Superior temporal gyrus (tissue), 1 donor: ENCODE measurements around the gene DXO.

Experiments used
- DNase-seq: peaks from one replicate; pipeline ENCODE4 v3.0.0-alpha.2; 2016; ENCODE audit errors: extremely low spot score

The DXO gene

GRCh38 chr6:31930962-31931361, 41.0 kb downstream of the DXO start:
- no peak for DNase-seq

- no peak for DNase-seq
Measured at GRCh38 chr6:31928672-31928939, 43.3 kb downstream of the DXO start.

GRCh38 chr6:31927863-31928671, 43.9 kb downstream of the DXO start:
- DNase-seq = no peak

- DNase-seq = no peak
Measured at GRCh38 chr6:31927242-31927862, 44.6 kb downstream of the DXO start, which contains the start of gene C2. TSS of gene C2 (plus strand) at chr6:31927717. CDS start at chr6:31927753, 36 bp downstream.

GRCh38 chr6:31922942-31923341, 49.0 kb downstream of the DXO start:
- DNase-seq = no peak

- DNase-seq = no peak
Measured at GRCh38 chr6:31920811-31921210, 51.1 kb downstream of the DXO start.
